ENCODE results near the gene SSR3. TPM values are rescaled to one million over a fixed set of nuclear protein-coding genes. Genes with fewer than 3 reads are reported as not detected.

The SSR3 gene
- total and polyA plus RNA-seq, 2 of the 8 experiments (the other 6 are each of a cell fraction or from before 2014, with no cell fraction given), result 92.7 to 208 TPM

GRCh38 chr3:156576051-156576450 is 21.1 kb upstream of the SSR3 start:
- no peak for TF ChIP-seq JUND (IDR thresholded peaks at IDR 0.05; ENCODE audit: low read length)
- no peak for TF ChIP-seq POLR2A (IDR thresholded peaks at IDR 0.05; ENCODE audit: control extremely low read depth in 1 of 2, low read depth in 2 of 2, low read length in 2 of 2)
- TF ChIP-seq USF2 (IDR thresholded peaks at IDR 0.05; ENCODE audit: low read length), result no peak
- TF ChIP-seq E2F6 (IDR thresholded peaks at IDR 0.05), result no peak
- Histone ChIP-seq H4K8ac (ENCODE audit: extremely low read depth, insufficient read depth, low read length) (no peak overlapping the region), H3K4me1 (replicated peaks in 1 of 4; ENCODE audit: control insufficient read depth in 3 of 4, insufficient read depth in 4 of 4, low read length in 3 of 4) (peaks cover 0 to 3% (median under 1%) of the 10 kb centered on the region in 4 experiments; a peak in 2 of 7 replicates), H3K27ac (ENCODE audit: low read depth, low read length) (no peak overlapping the region), H3K4me2 (ENCODE audit: insufficient read depth in 1 of 2, low read depth in 2 of 2, low read length in 2 of 2) (no peak overlapping the region), H2AFZ (ENCODE audit: low read length) (no peak overlapping the region), H3K56ac (replicated peaks; ENCODE audit: insufficient read length, low read depth, low read length) (no peak overlapping the region), H3K9ac (replicated peaks in 1 of 4; ENCODE audit: extremely low read depth in 1 of 4, low read depth in 3 of 4, low read length in 3 of 4) (no peak overlapping the region), H2BK15ac (ENCODE audit: low read length) (no peak overlapping the region), H3K4me3 (ENCODE audit: extremely low read depth in 1 of 4, insufficient read depth in 2 of 4, low read depth in 3 of 4, low read length in 4 of 4) (no peak overlapping the region), H3K14ac (ENCODE audit: insufficient read length) (no peak overlapping the region), H3K23ac (ENCODE audit: insufficient read length) (no peak overlapping the region), H3K9me3 (ENCODE audit: insufficient read depth in 2 of 2, low read depth in 1 of 2, low read length in 1 of 2) (no peaks in the 10 kb centered on the region), H3K36me3 (ENCODE audit: control insufficient read depth in 2 of 4, insufficient read depth in 4 of 4, low read length in 3 of 4) (no peaks in the 10 kb centered on the region), H4K20me1 (replicated peaks in 1 of 2; ENCODE audit: control insufficient read depth in 1 of 2, insufficient read depth in 2 of 2, low read length in 2 of 2) (no peaks in the 10 kb centered on the region), H2BK120ac (replicated peaks; ENCODE audit: low read depth, low read length) (no peak overlapping the region), H2BK12ac (ENCODE audit: low read depth, low read length) (no peak overlapping the region), H3K4ac (replicated peaks; ENCODE audit: insufficient read length, low read depth, low read length) (no peak overlapping the region), H3K18ac (ENCODE audit: extremely low read depth, low read length) (no peak overlapping the region), H3K79me1 (ENCODE audit: low read depth, low read length) (no peaks in the 10 kb centered on the region), H2BK5ac (ENCODE audit: low read depth, low read length) (no peak overlapping the region), H2AK5ac (ENCODE audit: low read depth, low read length) (no peak overlapping the region), H2BK20ac (ENCODE audit: low read length) (no peak overlapping the region), H4K91ac (replicated peaks; ENCODE audit: insufficient read length, low read length) (no peak overlapping the region), H4K5ac (ENCODE audit: insufficient read length, low read depth, low read length) (no peak overlapping the region), H3K27me3 (replicated peaks in 1 of 4; ENCODE audit: control insufficient read depth in 3 of 4, extremely low read depth in 1 of 4, insufficient read depth in 3 of 4, low read length in 3 of 4) (no peaks in the 10 kb centered on the region), H3K23me2 (ENCODE audit: low read depth, low read length) (no peaks in the 10 kb centered on the region; the same call in 1 of the 2 replicates), H3K79me2 (ENCODE audit: control insufficient read depth in 1 of 2, insufficient read depth in 2 of 2, low read length in 2 of 2) (no peaks in the 10 kb centered on the region)
- no peak for DNase-seq (ENCODE audit: low read depth in 1 of 2, low spot score in 2 of 2)
- POLR2A ChIA-PET (ENCODE audit: partially characterized antibody), result no interaction called here
- WGBS, 2 experiments (ENCODE audit: extremely low coverage in 1 of 2, insufficient coverage in 1 of 2, insufficient read length in 1 of 2, insufficient replicate concordance in 2 of 2, low coverage in 1 of 2, low lambda C conversion rate in 2 of 2, missing lambda C conversion rate in 1 of 2), result 83% methylated on average over 2 of the region's 2 CpGs; no CpG with 5 or more reads in 1 of the 2 experiments
- no peak for FAIRE-seq
- CTCF ChIA-PET (ENCODE audit: partially characterized antibody), result interaction anchor here (1.4 to 1.5 kb wide), 4 partner anchors 52 to 561 kb away, joined by 3 to 8 read pairs (median 4); no protein-coding TSS in a partner anchor
